ENCODE data around the gene COPS7B.
"Not testable (repeated sequence)": the region's sequence is repeated elsewhere in the genome, so short reads cannot be mapped to it uniquely, and the experiment has no call there.

Gene COPS7B

DNA sequence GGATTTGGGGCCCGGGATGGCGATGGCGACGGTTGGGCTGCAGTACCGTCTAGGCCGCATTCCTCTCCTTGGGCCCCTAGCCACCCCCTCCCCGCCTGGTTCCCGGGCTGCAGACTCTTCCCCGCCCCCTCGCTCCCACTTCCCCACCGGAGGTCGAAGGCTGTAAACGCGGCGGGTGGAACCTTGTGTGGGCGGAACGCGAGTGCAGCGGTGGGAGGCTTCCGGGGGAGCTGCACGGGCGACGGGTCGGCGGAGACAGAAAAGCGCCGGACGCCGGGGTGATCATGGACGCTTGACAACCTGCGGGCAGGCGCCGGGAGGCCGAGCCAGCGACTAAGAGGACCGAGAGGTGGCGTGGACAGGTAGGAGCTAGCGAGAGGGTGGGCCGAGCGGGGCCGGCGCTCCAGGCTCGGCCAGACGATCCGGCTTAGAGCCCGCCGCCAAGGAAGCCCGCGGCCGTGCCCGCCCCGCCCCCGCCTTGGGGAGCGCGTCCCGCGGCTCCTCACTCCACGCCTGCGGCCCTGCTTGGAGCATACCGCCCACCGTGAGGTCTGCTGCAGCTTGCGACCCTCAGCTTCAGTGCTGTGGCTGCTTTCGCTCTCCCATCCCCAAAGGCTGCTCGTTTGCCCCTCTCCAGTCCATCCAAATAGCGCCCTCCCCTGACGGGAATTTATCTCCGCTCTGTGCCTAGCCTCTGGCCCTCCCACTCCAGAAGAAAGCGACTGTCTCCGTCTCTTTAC, at the start of gene COPS7B:
COPS7B (plus strand) TSS at position 269 of the 740 bp plus-strand sequence. CDS start 2,126 bp downstream, outside the sequence.
- peak; percentile 78 for DNase-seq

DNA sequence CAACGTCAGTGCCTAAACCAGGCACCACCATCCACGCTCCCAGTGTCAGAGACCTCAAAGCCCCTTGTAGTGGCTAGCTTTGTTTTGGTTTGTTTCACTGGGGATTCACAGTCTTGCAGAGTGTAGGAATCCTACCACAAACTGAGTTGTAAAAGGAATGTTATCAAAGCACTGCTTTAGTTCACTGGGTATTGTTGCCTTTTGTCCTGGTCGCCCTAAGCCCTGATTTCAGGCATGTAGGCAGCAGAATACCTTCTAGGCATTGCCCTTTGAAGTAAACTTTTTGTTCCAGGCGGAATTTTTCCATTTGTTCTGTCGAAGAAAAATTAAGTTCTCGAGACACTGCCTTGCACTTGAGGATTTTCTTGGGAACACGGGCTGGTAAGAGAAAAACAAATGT, 48.5 kb upstream of the COPS7B start:
- no peak for DNase-seq

DNA sequence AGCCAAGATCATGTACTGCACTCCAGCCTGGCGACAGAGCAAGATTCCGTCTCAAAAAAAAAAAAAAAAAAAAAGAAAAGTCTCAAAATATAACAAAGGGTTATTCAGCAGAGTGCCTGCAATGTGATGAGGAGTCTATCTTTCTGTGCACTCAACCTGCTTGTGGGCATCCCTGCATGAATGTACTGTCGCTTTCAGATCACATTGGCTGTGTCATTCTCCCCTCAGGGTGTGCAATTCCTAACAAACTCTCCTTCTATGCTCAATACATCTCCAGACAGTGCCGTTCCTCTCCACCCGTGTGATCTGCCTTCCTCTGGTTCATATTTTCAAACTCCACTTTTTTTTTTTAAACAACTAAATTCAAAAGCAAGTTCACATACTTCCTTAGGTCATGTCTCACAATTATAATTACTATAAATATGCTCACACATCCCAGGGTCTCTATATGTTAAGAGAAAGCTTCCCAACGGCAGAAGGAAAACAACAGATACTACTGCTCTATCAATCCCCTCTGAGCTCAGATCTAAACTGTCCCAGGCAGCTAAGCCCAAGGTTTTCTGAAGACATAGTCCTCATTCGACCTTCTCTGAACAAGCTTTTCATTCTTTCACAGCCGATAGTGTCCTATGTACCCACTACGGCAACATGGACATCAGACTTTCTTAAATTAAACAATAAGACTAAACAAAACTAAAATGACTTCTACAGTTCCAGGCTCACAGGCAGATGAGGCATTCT, 42.7 kb upstream of the COPS7B start:
- DNase-seq: no peak

- no peak for DNase-seq
Observed at GRCh38 chr2:231745303-231746038, 40.8 kb upstream of the COPS7B start.

GRCh38 chr2:231748153-231748896, 37.9 kb upstream of the COPS7B start:
- DNase-seq: not testable (repeated sequence)

GRCh38 chr2:231749016-231749415, 37.2 kb upstream of the COPS7B start:
- not testable (repeated sequence) for DNase-seq

DNA sequence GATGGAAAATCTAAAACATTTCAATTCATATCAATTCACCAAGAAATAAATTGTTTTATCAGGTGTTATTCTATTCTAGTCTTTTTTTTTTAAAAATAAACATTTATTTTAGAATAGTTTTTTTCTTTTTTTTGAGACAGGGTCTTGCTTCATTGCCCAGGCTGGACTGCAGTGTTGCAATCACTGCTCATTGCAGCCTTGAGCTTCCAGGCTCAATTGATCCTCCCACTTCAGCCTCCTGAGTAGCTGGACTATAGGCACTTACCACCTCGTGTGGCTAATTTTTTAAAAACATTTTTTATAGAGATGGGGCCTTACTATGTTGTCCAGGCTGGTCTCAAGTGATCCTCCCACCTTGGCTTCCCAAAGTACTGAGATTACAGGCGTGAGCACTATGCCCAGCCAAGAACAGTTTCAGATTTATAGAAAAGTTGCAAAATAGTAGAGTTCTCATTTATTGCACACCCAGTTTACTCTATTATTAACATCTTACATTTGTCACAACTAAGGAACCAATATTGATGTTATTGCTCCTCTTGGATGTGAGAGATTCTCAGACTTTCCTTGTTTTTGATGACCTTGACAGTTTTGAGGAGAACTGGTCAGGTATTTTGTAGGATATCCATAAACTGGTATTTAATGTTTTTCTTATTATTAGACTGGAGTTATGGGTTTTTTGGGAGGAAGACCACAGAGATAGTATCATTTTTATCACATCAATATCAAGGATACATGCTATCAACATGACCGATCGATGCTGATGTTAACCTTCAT, 35.0 kb upstream of the COPS7B start:
- no peak for DNase-seq

DNA sequence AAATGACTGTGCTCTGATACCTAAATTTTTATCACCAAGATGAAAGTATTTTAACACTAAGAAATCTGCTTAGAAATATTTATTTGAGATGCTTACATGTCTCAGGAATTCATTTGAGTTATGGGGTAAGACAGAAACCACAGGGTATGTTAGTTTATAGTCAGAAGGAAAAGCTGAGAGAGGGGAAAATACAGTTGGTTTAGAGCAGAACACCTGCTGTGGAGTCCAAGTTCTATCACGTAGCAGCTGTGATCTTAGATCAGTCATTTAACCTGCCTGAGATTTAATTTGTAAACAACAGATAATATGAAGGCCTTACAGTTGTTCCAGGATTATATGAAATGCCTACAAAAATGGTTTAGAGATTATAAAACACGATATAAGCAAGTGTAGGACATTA, 34.2 kb upstream of the COPS7B start:
- no peak for DNase-seq

DNA sequence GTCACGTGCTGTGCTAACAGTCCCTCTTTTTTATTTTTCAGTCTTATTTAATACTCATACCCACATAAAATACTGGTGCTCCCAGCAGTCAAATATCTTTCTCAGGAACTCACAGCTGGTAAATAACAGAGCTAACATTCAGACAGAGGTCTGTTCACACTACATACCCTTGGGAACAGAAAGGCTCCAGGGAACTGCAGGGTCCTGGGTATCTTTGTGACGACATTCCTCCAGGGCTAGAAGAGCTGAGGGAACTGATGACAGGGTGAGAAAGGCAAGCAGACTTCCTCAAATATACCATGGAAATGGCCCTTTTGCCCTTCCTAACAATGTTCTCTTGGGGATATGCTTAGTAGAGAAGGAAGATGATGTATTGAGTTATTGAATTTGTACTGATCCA, 24.5 kb upstream of the COPS7B start:
- no peak for DNase-seq

- no peak for DNase-seq
Observed at GRCh38 chr2:231764124-231764523, 22.1 kb upstream of the COPS7B start.

GRCh38 chr2:231764760-231765159, 21.5 kb upstream of the COPS7B start:
- DNase-seq: no peak

- DNase-seq: no peak
Observed at GRCh38 chr2:231765496-231765929, 20.7 kb upstream of the COPS7B start.

DNA sequence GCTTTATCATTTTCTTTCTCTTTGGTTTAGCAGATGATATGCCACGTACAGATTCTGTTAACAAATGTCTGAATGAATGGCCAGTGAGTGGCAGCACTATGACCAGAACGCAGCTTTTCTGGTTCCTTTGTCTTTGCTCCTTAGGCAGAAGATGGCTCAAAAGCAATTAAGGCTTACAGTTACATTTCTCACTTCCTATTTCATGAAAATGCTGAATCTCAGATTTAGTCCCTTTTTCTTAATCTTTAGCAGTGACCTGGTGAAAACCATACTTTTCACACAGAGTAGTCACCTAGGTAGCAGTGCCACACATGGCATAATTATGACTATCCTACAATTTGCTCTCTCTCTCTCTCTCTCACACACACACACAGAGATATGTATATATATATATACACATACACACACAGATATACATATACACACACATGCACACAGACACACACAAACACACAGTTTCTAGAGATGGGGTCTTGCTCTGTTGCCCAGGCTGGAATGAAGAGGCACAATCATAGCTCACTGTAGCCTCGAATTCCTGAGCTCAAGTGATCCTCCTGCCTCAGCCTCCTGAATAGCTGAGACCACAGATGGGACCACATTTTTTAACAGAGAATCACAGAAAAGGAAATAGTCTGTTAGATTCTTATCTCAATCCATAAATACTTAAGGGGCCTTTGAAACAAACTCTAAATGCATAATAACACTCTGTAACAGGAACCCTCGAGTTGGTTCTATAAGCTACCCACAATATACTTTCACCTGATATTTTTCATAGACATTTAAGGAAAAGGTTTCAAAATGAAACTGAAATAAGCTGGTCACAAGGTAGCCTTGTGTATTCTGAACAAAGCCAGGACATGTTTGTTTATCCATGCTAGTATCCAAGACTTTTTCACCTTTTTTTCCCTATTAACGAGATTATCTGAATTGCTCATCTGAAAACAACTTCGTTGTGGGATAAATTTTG, 16.8 kb upstream of the COPS7B start:
- no peak for DNase-seq

DNA sequence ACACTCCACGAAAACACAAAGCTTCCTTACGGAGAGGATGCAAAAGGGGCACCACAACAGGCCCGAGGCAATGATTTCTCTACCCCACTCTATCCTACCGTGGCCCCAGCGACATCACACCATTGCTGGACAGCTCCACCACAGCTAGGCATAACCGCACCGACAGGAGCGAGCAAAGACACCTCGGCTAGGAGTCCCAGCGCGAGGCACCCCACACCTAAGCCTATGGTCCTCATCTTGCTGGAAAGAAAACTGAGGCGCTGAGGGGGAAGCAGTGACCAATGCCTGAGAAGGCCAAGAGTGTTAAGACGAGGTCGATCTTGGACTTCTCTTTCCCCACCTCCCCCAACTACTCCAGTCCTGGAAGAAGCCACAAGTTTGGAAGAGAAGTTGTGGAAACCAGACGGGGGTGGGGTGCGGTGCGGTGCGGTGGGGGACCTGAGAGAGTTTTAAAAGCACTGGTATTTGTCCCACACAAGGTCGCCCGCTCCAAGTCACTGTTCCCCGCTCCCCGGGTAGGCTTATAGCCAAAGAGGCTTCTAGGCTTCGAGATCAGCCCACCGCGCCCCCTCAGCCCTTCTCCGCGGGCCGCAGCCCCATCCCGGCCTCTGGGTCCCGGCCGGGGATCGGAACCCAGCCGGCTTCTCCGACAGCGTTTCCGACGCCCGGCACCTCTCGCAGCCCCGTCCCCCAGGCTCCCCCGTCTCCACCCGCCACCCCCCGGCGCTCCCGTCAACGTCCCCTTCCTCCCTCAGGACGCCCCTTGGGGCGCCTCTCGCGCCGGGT, 5.9 kb upstream of the COPS7B start:
- peak; percentile 6 for DNase-seq

GRCh38 chr2:231780909-231781797, 5.1 kb upstream of the COPS7B start, which contains the start of gene PDE6D:
PDE6D (minus strand) TSS chr2:231781282; CDS start chr2:231781114, 168 bp downstream.
- DNase-seq: peak; percentile 96

DNA sequence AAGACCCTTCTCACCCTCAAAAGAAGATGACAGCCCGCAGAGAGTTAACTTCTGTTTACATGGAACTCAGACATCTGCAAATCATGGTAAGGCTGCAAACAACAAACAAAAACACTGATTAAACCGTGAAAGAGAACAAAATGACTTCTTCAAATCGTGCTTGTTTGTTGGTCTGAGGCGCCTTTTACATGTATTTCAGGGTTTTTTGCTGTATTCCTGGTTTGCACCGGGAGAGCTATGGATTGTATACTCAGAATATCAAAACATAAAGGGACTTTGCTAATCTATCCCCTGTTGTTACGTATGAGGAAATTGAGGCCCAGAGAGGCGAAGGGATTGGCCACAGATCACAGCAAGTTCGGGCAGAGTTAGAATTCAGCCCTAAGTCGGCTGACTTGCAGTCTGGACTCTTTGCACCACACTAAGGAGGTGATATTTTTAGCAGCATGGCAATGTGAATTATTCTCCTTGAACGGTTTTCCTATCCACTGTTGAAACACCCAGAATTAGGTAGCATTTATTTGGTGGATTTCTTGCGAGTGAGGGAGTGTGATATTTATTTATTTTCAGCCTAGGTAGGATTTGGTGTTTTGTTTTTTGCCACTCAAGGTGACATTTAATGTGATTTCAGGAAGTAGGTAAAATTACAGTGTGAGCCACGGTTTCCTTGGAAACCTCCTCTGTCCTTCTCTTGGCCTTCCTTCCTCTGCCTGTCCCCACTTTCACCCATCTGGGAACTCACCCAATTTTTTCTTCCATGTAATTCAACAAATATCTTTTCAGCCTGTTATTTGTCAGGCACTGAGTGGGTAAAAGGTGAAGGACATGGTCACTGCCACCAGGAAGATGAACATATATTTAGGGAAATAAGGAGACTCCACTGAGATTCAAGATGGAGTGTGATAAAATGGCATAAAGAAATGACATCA, 4.2 kb upstream of the COPS7B start:
- no peak for DNase-seq

- DNase-seq: no peak
Observed at GRCh38 chr2:231785413-231785812, 832 bp upstream of the COPS7B start.

DNA sequence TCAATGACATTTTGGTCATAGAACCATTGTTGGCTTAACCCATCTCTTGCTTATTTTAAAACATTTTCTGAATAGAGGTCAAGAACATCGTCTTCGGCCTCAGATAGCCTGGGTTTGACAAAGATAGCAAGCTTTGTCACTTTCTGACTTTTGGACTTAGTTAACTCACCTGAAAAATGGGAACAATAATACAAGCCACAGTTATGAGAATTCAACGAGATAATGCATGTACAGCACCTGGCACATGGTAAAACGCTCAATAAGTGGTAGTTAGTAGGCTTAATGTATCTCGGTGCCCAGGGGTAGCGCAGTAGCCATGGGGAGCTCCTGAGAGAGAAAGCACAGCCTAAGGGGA, 446 bp upstream of the COPS7B start:
- DNase-seq: no peak

All from activated gamma-delta T cell treated with Interleukin-2 at 50 U/mL for 16 hours (primary cell).